ENCODE measurements around the gene TPMT.

DNA sequence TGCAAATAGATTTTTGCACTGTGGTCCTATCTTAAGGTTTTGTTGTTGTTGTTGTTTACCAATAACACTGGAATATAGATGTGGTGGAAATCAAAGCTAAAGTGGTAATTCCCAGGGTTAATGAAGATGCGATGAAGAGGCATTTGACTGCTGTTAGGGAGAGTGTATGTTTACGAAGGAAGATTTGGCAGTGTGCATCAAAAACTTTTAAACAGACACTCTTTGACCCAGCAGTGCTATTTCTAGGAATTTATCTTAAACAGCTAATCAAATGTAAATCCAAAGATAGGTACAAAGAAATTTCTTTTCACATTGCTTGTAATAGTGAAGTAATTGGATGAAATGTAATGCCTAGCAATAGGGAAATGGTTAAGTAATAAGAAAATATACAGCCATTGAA is 34.3 kb upstream of the TPMT start:
- TF ChIP-seq, protein P1, sequence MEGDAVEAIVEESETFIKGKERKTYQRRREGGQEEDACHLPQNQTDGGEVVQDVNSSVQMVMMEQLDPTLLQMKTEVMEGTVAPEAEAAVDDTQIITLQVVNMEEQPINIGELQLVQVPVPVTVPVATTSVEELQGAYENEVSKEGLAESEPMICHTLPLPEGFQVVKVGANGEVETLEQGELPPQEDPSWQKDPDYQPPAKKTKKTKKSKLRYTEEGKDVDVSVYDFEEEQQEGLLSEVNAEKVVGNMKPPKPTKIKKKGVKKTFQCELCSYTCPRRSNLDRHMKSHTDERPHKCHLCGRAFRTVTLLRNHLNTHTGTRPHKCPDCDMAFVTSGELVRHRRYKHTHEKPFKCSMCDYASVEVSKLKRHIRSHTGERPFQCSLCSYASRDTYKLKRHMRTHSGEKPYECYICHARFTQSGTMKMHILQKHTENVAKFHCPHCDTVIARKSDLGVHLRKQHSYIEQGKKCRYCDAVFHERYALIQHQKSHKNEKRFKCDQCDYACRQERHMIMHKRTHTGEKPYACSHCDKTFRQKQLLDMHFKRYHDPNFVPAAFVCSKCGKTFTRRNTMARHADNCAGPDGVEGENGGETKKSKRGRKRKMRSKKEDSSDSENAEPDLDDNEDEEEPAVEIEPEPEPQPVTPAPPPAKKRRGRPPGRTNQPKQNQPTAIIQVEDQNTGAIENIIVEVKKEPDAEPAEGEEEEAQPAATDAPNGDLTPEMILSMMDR (conservative IDR thresholded peaks at IDR 0.05), result no peak
- TF ChIP-seq EZH2 (IDR thresholded peaks at IDR 0.05; ENCODE audit: low read depth), result no peak

All from PC-9 (cell line).